Mucosa of rectum (tissue), 2 donors: ENCODE data around the gene COL15A1.
A peak's percentile ranks its signal among the peaks of the same experiment; 100 is the strongest.

Source experiments
- H3K27ac ChIP-seq, 2 donors: one replicate each; pipeline ENCODE4 v1.7.0; 2013; ENCODE audit warnings: inconsistent platforms in 2 of 2, low read depth in 2 of 2, low read length in 2 of 2
- H3K27me3 ChIP-seq, 2 donors: one replicate each; pipeline ENCODE4 v1.7.0; 2013; ENCODE audit warnings: low read length in 2 of 2; ENCODE audit not compliant: control insufficient read depth in 2 of 2, insufficient read depth in 2 of 2
- H3K36me3 ChIP-seq, 2 donors: one replicate each; pipeline ENCODE4 v1.7.0; 2013; ENCODE audit warnings: low read length in 2 of 2; ENCODE audit not compliant: control insufficient read depth in 2 of 2, insufficient read depth in 2 of 2
- H3K4me1 ChIP-seq, 2 donors: one replicate each; pipeline ENCODE4 v1.7.0; 2013; ENCODE audit warnings: low read length in 2 of 2, mild to moderate bottlenecking in 1 of 2; ENCODE audit not compliant: control insufficient read depth in 2 of 2, insufficient read depth in 2 of 2
- H3K4me3 ChIP-seq, 2 donors: one replicate each; pipeline ENCODE4 v1.7.0; 2013; ENCODE audit warnings: low read length in 2 of 2
- H3K9ac ChIP-seq, 2 donors: one replicate each; pipeline ENCODE4 v1.7.0; 2013; ENCODE audit warnings: low read length in 2 of 2, low read depth in 1 of 2, mild to moderate bottlenecking in 1 of 2
- H3K9me3 ChIP-seq, 2 donors: one replicate each; pipeline ENCODE4 v1.7.0; 2013; ENCODE audit warnings: low read length in 2 of 2; ENCODE audit not compliant: control insufficient read depth in 2 of 2
- donor health status: healthy.
- donor health status: Normal muscosa, but diverticular disease.

Gene COL15A1

DNA sequence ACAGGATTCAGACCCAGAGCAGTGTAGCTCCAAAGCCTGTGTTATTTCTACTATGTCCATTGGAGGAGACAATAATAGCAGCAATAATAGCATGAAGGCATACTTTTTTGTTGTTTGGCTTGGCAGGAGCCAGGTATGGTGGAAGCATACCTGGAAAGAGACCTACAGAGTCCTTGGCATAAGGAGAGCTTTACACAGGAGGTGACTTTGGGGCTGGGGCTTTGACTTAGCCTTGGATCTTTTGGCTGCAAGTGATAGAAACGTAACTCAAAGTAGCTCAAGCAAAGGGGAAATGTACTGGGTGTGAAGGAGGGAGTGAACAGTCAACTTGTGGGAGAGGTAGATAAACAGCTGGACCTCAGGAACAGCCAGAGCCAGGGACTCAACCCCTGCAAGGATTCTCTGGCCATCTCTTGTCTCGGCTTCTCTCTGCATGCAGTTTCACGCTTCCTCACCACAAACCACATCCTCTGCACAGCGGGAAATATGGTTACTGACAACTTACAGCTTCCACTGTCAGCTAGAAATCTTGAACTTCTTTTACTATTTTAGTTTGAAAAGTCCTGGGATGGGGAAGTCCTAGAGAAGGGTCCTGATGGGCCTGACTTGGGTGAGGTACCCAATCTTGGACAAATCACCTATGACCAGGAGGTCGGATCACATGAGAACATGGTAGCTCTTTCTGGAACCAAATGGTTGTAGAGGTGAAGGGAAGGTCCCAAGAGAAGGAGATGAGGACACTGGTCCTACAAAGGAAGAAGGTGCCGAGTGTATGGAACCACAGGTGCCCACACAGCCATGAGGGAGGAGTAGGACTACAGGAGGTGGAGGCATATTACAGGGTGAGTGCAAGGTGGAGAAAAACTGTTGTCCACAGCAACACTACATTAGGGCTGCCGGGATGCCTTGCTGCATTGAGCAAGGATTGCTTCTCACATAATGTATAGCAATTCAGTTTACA is 114.2 kb downstream of the COL15A1 start:
- Histone ChIP-seq H3K27ac (peak overlapping the region; percentile 46 to 50), H3K4me3 (peak overlapping the region in 1 of 2 donors; percentile 8), H3K9me3 (no peaks in the 10 kb centered on the region), H3K4me1 (peaks cover 4 to 9% of the 10 kb centered on the region in 2 donors), H3K27me3 (no peaks in the 10 kb centered on the region), H3K9ac (no peak overlapping the region), H3K36me3 (no peaks in the 10 kb centered on the region)

DNA sequence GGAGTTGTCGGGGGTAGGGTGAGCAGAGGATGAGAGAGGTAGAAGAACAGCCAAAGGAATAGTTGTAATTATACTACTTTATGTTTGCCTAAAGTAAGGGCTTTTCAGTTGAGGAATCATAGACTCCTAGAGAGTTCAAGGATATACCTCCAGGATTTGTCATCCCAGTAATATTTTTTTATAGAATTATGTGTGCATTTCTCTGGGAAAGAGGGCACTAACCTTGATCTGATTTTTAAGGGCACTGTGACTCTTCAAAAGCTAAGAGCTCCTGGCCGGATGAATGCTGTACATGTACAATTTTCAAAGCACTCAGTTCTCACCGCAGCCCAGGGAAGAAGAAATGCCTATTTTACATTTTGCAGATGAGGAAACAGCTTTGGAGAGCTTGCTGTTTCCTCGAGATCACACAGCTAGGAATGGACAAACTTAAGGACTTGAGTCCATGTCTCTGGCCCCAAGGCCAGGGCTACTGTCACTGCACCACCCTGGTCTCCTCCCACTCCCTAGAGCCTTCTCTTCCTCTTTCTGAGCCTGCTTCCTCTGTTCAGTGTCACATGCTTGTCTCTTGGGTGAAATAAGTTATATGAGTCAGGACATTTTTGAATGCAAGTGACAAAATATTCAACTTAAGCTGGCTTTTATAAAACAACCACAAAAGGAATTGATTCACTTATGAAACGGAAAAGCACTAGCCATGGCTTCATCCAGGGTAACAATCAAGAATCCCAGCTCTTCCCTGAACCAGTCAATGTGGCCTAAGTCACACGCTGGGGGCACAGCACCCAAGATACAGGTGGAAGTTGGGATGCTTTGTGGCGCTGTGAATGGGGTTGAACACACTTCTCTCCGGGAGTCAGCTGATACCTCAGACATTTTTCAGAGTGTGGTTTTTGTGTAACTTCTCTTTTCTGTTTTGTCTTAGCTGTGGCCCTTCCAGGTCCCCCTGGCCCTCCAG is 115.5 kb downstream of the COL15A1 start:
- Histone ChIP-seq H3K4me3 (no peak overlapping the region), H3K27me3 (no peaks in the 10 kb centered on the region), H3K9me3 (no peaks in the 10 kb centered on the region), H3K27ac (peak overlapping the region; percentile 50 to 64), H3K4me1 (peaks cover 4 to 9% of the 10 kb centered on the region in 2 donors), H3K9ac (no peak overlapping the region), H3K36me3 (no peaks in the 10 kb centered on the region)

- H3K4me3 ChIP-seq: no peak overlapping the region
- no peaks in the 10 kb centered on the region for H3K9me3 ChIP-seq
- peaks cover 4 to 9% of the 10 kb centered on the region in 2 donors for H3K4me1 ChIP-seq
- no peak overlapping the region for H3K27ac ChIP-seq
- no peaks in the 10 kb centered on the region for H3K36me3 ChIP-seq
- no peak overlapping the region for H3K9ac ChIP-seq
- H3K27me3 ChIP-seq: no peaks in the 10 kb centered on the region
Measured at GRCh38 chr9:99060621-99061020, 116.9 kb downstream of the COL15A1 start.

- Histone ChIP-seq H3K9me3 (no peaks in the 10 kb centered on the region), H3K4me1 (peaks cover 4 to 8% of the 10 kb centered on the region in 2 donors), H3K27me3 (no peaks in the 10 kb centered on the region), H3K9ac (no peak overlapping the region), H3K4me3 (no peak overlapping the region), H3K36me3 (no peaks in the 10 kb centered on the region), H3K27ac (no peak overlapping the region)
Measured at GRCh38 chr9:99062549-99062948, 118.8 kb downstream of the COL15A1 start.

DNA sequence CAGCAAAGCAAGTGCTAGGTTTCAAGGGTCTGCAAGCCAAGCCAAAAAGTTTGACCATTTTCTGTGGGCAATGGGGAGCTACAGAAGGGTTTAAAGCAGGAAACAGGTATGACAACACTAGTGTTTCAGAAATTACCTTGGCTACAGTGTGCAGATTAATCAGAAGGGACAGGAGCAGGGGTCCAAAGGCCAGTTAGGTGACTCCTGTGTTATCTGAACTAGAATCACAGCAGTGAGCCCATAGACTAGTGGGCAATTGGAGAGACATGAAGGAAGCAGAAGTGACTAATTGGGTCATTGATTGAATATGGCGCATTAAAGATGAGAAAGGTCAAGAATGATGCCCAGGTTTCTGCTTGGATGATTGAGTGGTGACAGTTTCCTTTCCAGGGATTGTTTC is 119.8 kb downstream of the COL15A1 start:
- H3K9ac ChIP-seq: no peak overlapping the region
- H3K9me3 ChIP-seq: no peaks in the 10 kb centered on the region
- H3K27ac ChIP-seq: no peak overlapping the region
- H3K4me1 ChIP-seq: peaks cover 4 to 6% of the 10 kb centered on the region in 2 donors
- H3K27me3 ChIP-seq: no peaks in the 10 kb centered on the region
- H3K4me3 ChIP-seq: no peak overlapping the region
- H3K36me3 ChIP-seq: no peaks in the 10 kb centered on the region

- Histone ChIP-seq H3K9me3 (no peaks in the 10 kb centered on the region), H3K4me3 (no peak overlapping the region), H3K27ac (no peak overlapping the region), H3K27me3 (no peaks in the 10 kb centered on the region), H3K9ac (no peak overlapping the region), H3K36me3 (no peaks in the 10 kb centered on the region), H3K4me1 (peaks cover 0 to 2% of the 10 kb centered on the region in 2 donors)
Measured at GRCh38 chr9:99066571-99066970, 122.9 kb downstream of the COL15A1 start.

GRCh38 chr9:99069075-99069474 is 125.4 kb downstream of the COL15A1 start:
- Histone ChIP-seq H3K27me3 (no peaks in the 10 kb centered on the region), H3K4me3 (no peak overlapping the region), H3K4me1 (peaks cover 0 to 2% of the 10 kb centered on the region in 2 donors), H3K9ac (no peak overlapping the region), H3K27ac (no peak overlapping the region), H3K36me3 (no peaks in the 10 kb centered on the region), H3K9me3 (no peaks in the 10 kb centered on the region)

DNA sequence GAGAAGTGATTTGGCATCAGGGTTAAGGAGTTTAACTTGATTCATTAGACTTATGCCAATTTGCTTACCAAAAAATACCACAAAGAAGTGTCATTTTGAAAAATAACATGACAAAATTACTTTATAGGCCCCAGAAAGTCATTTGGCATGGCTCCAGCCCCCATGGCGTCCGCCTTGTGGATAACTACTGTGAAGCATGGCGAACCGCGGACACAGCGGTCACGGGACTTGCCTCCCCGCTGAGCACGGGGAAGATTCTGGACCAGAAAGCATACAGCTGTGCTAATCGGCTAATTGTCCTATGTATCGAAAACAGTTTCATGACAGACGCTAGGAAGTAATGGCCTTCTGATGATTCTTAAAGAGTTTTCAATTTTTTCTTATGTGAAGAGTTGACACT is 125.8 kb downstream of the COL15A1 start:
- H3K4me1 ChIP-seq: peaks cover 0 to 2% of the 10 kb centered on the region in 2 donors
- no peaks in the 10 kb centered on the region for H3K36me3 ChIP-seq
- H3K4me3 ChIP-seq: no peak overlapping the region
- no peaks in the 10 kb centered on the region for H3K9me3 ChIP-seq
- H3K27me3 ChIP-seq: no peaks in the 10 kb centered on the region
- no peak overlapping the region for H3K27ac ChIP-seq
- no peak overlapping the region for H3K9ac ChIP-seq

DNA sequence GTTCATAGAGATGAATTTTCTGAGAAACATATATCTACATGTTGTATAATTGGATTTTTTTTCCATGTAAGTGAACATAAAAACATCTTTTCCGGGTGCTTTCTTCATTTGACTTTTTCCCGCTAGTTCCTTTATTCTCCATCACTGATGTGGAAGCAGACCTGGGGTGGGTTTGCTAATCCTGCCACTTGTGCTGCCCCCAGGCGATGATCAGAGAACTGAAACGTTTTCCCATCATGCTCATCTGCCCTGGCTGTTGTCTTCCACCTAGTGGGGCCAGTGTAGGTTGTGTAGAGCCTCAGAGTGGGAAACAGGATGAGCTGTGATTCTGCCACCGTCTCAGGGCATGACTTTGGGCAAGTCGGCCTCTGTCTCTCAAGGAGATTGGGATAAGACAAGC is 127.0 kb downstream of the COL15A1 start:
- H3K27ac ChIP-seq: no peak overlapping the region
- no peaks in the 10 kb centered on the region for H3K36me3 ChIP-seq
- peaks cover 0 to 2% of the 10 kb centered on the region in 2 donors for H3K4me1 ChIP-seq

More for the DNA sequence above, 127.0 kb downstream of the COL15A1 start:
- Histone ChIP-seq H3K27me3 (no peaks in the 10 kb centered on the region), H3K4me3 (no peak overlapping the region), H3K9ac (no peak overlapping the region), H3K9me3 (no peaks in the 10 kb centered on the region)
